ENCODE measurements around the gene GJA4. TPM values are rescaled to one million over a fixed set of nuclear protein-coding genes. Genes with fewer than 3 reads are reported as not detected.

Gene GJA4
- total and polyA plus RNA-seq, 2 of the 13 experiments (the other 11 are each of a cell fraction or from before 2014, with no cell fraction given): not detected

GRCh38 chr1:34779005-34779404, 13.8 kb upstream of the GJA4 start:
- POLR2A ChIA-PET: no interaction called here
- FAIRE-seq: no peak

More at GRCh38 chr1:34779005-34779404, 13.8 kb upstream of the GJA4 start:
- Histone ChIP-seq H4K20me1 (ENCODE audit: insufficient read depth, low read length) (no peaks in the 10 kb centered on the region), H3K9ac (ENCODE audit: insufficient read depth, low read depth, low read length) (no peak overlapping the region), H3K36me3 (replicated peaks in 1 of 2; ENCODE audit: control insufficient read depth in 1 of 2, insufficient read depth in 2 of 2, low read length in 2 of 2) (no peaks in the 10 kb centered on the region), H3K4me3 (replicated peaks in 1 of 3; ENCODE audit: insufficient read depth in 1 of 3, low read depth in 2 of 3, low read length in 3 of 3) (no peak overlapping the region), H3K4me1 (ENCODE audit: insufficient read depth, low read length) (no peaks in the 10 kb centered on the region), H3K9me3 (ENCODE audit: low read length) (no peaks in the 10 kb centered on the region), H2AFZ (ENCODE audit: low read length) (no peak overlapping the region), H3K79me2 (ENCODE audit: insufficient read depth, low read length) (no peaks in the 10 kb centered on the region), H3K4me2 (ENCODE audit: low read depth, low read length) (no peak overlapping the region), H3K27me3 (ENCODE audit: control insufficient read depth in 1 of 2, insufficient read depth in 2 of 2, low read length in 2 of 2) (peaks cover 10 to 42% of the 10 kb centered on the region in 2 experiments; a peak in 4 of 5 replicates), H3K27ac (ENCODE audit: extremely low read length, insufficient read depth, low read length) (no peak overlapping the region)
- in situ Hi-C loops (cut with HindIII; ENCODE audit: extremely low pct_ligation_motif_present, low pct_unique_long_range_greater_than_20kb) (no loop called here), intact Hi-C loops (cut with micrococcal nuclease; ENCODE audit: unreplicated experiment) (no loop called here)
- DNase-seq (ENCODE audit: low spot score): no peak
- no peak for ATAC-seq
- WGBS (ENCODE audit: low lambda C conversion rate): 35% methylated on average over 5 of the region's 5 CpGs
- CTCF ChIA-PET (ENCODE audit: low intra/inter-chr PET ratio, low total read pairs): no interaction called here
- no TSS peak for BruUV-seq (replicated peaks)
- TF ChIP-seq HIVEP1 (CRISPR knock-in tag; IDR thresholded peaks at IDR 0.05): no peak
- TF ChIP-seq ZNF724P (CRISPR knock-in tag; IDR thresholded peaks at IDR 0.05; ENCODE audit: borderline replicate concordance): no peak
- TF ChIP-seq SRF (IDR thresholded peaks at IDR 0.05; ENCODE audit: low read depth, low read length): no peak
- TF ChIP-seq ZBTB49 (CRISPR knock-in tag; IDR thresholded peaks at IDR 0.05; ENCODE audit: borderline replicate concordance): no peak
- TF ChIP-seq RBM22 (optimal IDR thresholded peaks at IDR 0.05; ENCODE audit: low read length): no peak
- no peak for TF ChIP-seq ZNF547 (CRISPR knock-in tag; IDR thresholded peaks at IDR 0.05)
- no peak for TF ChIP-seq ZFP41 (CRISPR knock-in tag; IDR thresholded peaks at IDR 0.05; ENCODE audit: borderline replicate concordance)
- TF ChIP-seq ZNF615 (CRISPR knock-in tag; IDR thresholded peaks at IDR 0.05; ENCODE audit: borderline replicate concordance): no peak
- no peak for TF ChIP-seq ZNF713 (CRISPR knock-in tag; IDR thresholded peaks at IDR 0.05)
- no peak for TF ChIP-seq ZNF160 (CRISPR knock-in tag; IDR thresholded peaks at IDR 0.05)
- no peak for TF ChIP-seq ZSCAN12 (CRISPR knock-in tag; IDR thresholded peaks at IDR 0.05)

All from HepG2 (cell line).